Measurements from ENCODE around the gene C20orf204. TPM values are rescaled to one million over a fixed set of nuclear protein-coding genes. Genes with fewer than 3 reads are reported as not detected.

Gene C20orf204
- total RNA-seq, 1 experiment from 2014 or later = 3.4 TPM

GRCh38 chr20:64038224-64038564 is 2.2 kb downstream of the C20orf204 start:
- ChIA-PET POLR2A (ENCODE audit: unreplicated experiment) (interaction anchor here (0.6 kb wide), 1 partner anchor 25 kb away, joined by 3 read pairs; the partner anchor contains the start of gene TCEA2), CTCF (interaction anchor here (0.6 to 2.1 kb wide), 4 partner anchors 25 to 58 kb away, joined by 3 to 8 read pairs (median 5); partner anchors contain the start of genes PRPF6 and TCEA2)
- no peaks in the 10 kb centered on the region for H3K27me3 ChIP-seq (ENCODE audit: low read length)
- no peak for TF ChIP-seq EZH2phosphoT487 (IDR thresholded peaks at IDR 0.05; ENCODE audit: borderline replicate concordance, low read length)
- TF ChIP-seq EZH2 (IDR thresholded peaks at IDR 0.05; ENCODE audit: low read length, unreplicated experiment) = no peak
- TF ChIP-seq CTCF (conservative IDR thresholded peaks at IDR 0.05; ENCODE audit: low read depth, low read length) = no peak
- H3K36me3 ChIP-seq (ENCODE audit: low read depth, low read length) = no peaks in the 10 kb centered on the region
- no peaks in the 10 kb centered on the region for H3K9me3 ChIP-seq (ENCODE audit: low read length)
- H3K9me2 ChIP-seq (replicated peaks; ENCODE audit: low read length) = no peaks in the 10 kb centered on the region
- peaks cover 8% of the 10 kb centered on the region for H3K4me1 ChIP-seq (ENCODE audit: insufficient read depth, low read length)
- no peaks in the 10 kb centered on the region for H4K20me1 ChIP-seq (ENCODE audit: low read length)
- H3F3A ChIP-seq (ENCODE audit: low read length, unreplicated experiment) = no peaks in the 10 kb centered on the region
- no peak for DNase-seq
- peak; percentile 21 for ATAC-seq
- no peak overlapping the region for H3K9ac ChIP-seq (ENCODE audit: low read length)
- peak overlapping the region; percentile 71 for H3K4me3 ChIP-seq (ENCODE audit: low read length)
- no TSS peak for BruUV-seq (replicated peaks)
- peak overlapping the region; percentile 85 for H2AFZ ChIP-seq (ENCODE audit: low read length)
- peak overlapping the region; percentile 88 for H3K4me2 ChIP-seq (ENCODE audit: low read length)
- H3K27ac ChIP-seq (ENCODE audit: low read length) = no peak overlapping the region
- no peaks in the 10 kb centered on the region for H3K79me2 ChIP-seq (ENCODE audit: low read length)
- intact Hi-C loops (cut with micrococcal nuclease) = loop anchor here (2.0 kb wide), 1 partner anchor 25 kb away; the partner anchor contains the start of gene TCEA2

- no peaks in the 10 kb centered on the region for H3K79me2 ChIP-seq (ENCODE audit: low read length)
- H4K20me1 ChIP-seq (ENCODE audit: low read length) = no peaks in the 10 kb centered on the region
- peaks cover 1% of the 10 kb centered on the region for H3F3A ChIP-seq (ENCODE audit: low read length, unreplicated experiment)
- peaks cover 8% of the 10 kb centered on the region for H3K4me1 ChIP-seq (ENCODE audit: insufficient read depth, low read length)
- H3K4me2 ChIP-seq (ENCODE audit: low read length) = peak overlapping the region; percentile 88
- no peaks in the 10 kb centered on the region for H3K27me3 ChIP-seq (ENCODE audit: low read length)
- H3K27ac ChIP-seq (ENCODE audit: low read length) = no peak overlapping the region
- TF ChIP-seq CTCF (conservative IDR thresholded peaks at IDR 0.05; ENCODE audit: low read depth, low read length) (peak; percentile 71), EZH2 (IDR thresholded peaks at IDR 0.05; ENCODE audit: low read length, unreplicated experiment) (no peak)
- ATAC-seq = peak; percentile 80
- H3K9ac ChIP-seq (ENCODE audit: low read length) = peak overlapping the region; percentile 37; the same call in 1 of the 2 replicates
- CTCF ChIA-PET = interaction anchor here (0.6 to 2.1 kb wide), 8 partner anchors 16 to 340 kb away, joined by 3 to 8 read pairs (median 4); partner anchors contain the start of genes PRPF6 and TCEA2
- POLR2A ChIA-PET (ENCODE audit: unreplicated experiment) = interaction anchor here (0.6 kb wide), 3 partner anchors 24 to 296 kb away, joined by 3 read pairs; partner anchors contain the start of gene TCEA2
- peak overlapping the region; percentile 71 for H3K4me3 ChIP-seq (ENCODE audit: low read length)
- H3K36me3 ChIP-seq (ENCODE audit: low read depth, low read length) = no peaks in the 10 kb centered on the region
- H3K9me2 ChIP-seq (replicated peaks; ENCODE audit: low read length) = no peaks in the 10 kb centered on the region
- intact Hi-C loops (cut with micrococcal nuclease) = loop anchor here (1.0 to 2.0 kb wide), 2 partner anchors 24 to 82 kb away; partner anchors contain the start of gene TCEA2
- BruUV-seq (replicated peaks) = no TSS peak
- no peaks in the 10 kb centered on the region for H3K9me3 ChIP-seq (ENCODE audit: low read length)
- peak overlapping the region; percentile 85 for H2AFZ ChIP-seq (ENCODE audit: low read length)
- DNase-seq = peak; percentile 78
Measured at GRCh38 chr20:64038565-64039292, 2.7 kb downstream of the C20orf204 start.

Measured in PC-3 (cell line).